Karpas-422 (cell line): ENCODE measurements around the gene TMEM239. TPM values are rescaled to one million over a fixed set of nuclear protein-coding genes. Genes with fewer than 3 reads are reported as not detected.
A peak's percentile ranks its signal among the peaks of the same experiment; 100 is the strongest.
"Not testable (repeated sequence)": the region's sequence is repeated elsewhere in the genome, so short reads cannot be mapped to it uniquely, and the experiment has no call there.

Source experiments
- DNase-seq: peaks from one replicate; pipeline ENCODE4 v3.0.0-alpha.2; 2015
- H2AFZ ChIP-seq: fragments of 200-600 bp; sonication (generic); 2 replicates; pipeline ENCODE4 v1.6.1; 2014; ENCODE audit warnings: antibody characterized with exemption, low read length, mixed read lengths
- H3K27ac ChIP-seq: fragments of 200-600 bp; sonication (generic); 2 replicates; pipeline ENCODE4 v1.5.1; 2014; ENCODE audit warnings: mild to moderate bottlenecking, low read length, moderate library complexity
- H3K27me3 ChIP-seq: fragments of 200-600 bp; sonication (generic); 2 replicates; pipeline ENCODE4 v1.6.1; 2014; ENCODE audit warnings: low read length, mixed read lengths
- H3K36me3 ChIP-seq: fragments of 200-600 bp; sonication (generic); 2 replicates; pipeline ENCODE4 v1.6.1; 2014; ENCODE audit warnings: low read length, mixed read lengths; ENCODE audit not compliant: insufficient read depth
- H3K4me1 ChIP-seq: fragments of 200-600 bp; sonication (generic); 2 replicates; pipeline ENCODE4 v1.6.1; 2014; ENCODE audit warnings: mild to moderate bottlenecking, low read length, mixed read lengths
- H3K4me2 ChIP-seq: fragments of 200-600 bp; sonication (generic); 2 replicates; pipeline ENCODE4 v1.6.1; 2014; ENCODE audit warnings: low read length, low read depth, mild to moderate bottlenecking; ENCODE audit not compliant: poor library complexity, severe bottlenecking
- H3K4me3 ChIP-seq: fragments of 200-600 bp; sonication (generic); 2 replicates; pipeline ENCODE4 v1.5.1; 2014; ENCODE audit warnings: mild to moderate bottlenecking, antibody characterized with exemption, low read length, mixed read lengths
- H3K79me2 ChIP-seq: fragments of 200-600 bp; sonication (generic); 2 replicates; pipeline ENCODE4 v1.6.1; 2014; ENCODE audit warnings: mild to moderate bottlenecking, low read length, mixed read lengths
- H3K9ac ChIP-seq: fragments of 200-600 bp; sonication (generic); 2 replicates; pipeline ENCODE4 v1.6.0; 2014; ENCODE audit warnings: low read length
- H3K9me2 ChIP-seq: fragments of 200-600 bp; sonication (generic), shearing (Covaris generic); replicated peaks from 2 replicates; pipeline ENCODE4 v1.6.0; 2014; ENCODE audit warnings: mild to moderate bottlenecking, low read length, moderate library complexity; ENCODE audit not compliant: insufficient read depth
- H3K9me3 ChIP-seq: fragments of 300-700, 200-600 bp; sonication (generic); 2 replicates; pipeline ENCODE4 v1.6.1; 2014; ENCODE audit warnings: low read length, mixed read lengths
- H4K20me1 ChIP-seq: fragments of 200-600 bp; sonication (generic); 2 replicates; pipeline ENCODE4 v1.6.1; 2014; ENCODE audit warnings: mild to moderate bottlenecking, antibody characterized with exemption, low read length, low read depth; ENCODE audit not compliant: insufficient read depth
- total RNA-seq: library from RNA; depleted of rRNA; stranded (reverse); fragments of >200 nt; shearing (Covaris generic); gene quantifications from 2 replicates; pipeline ENCODE4 v1.2.3, GENCODE V29; 2014; ENCODE audit warnings: low replicate concordance

The TMEM239 gene
- total RNA-seq, 1 experiment from 2014 or later = not detected

- no peak overlapping the region for H2AFZ ChIP-seq
- H3K79me2 ChIP-seq = no peaks in the 10 kb centered on the region
- peaks cover 15% of the 10 kb centered on the region for H3K4me1 ChIP-seq
- no peaks in the 10 kb centered on the region for H4K20me1 ChIP-seq
- H3K36me3 ChIP-seq = no peaks in the 10 kb centered on the region
- no peak overlapping the region for H3K4me3 ChIP-seq
- no peak for DNase-seq
- no peak overlapping the region for H3K27ac ChIP-seq
- H3K27me3 ChIP-seq = no peaks in the 10 kb centered on the region
- no peaks in the 10 kb centered on the region for H3K9me3 ChIP-seq
- H3K9me2 ChIP-seq = no peaks in the 10 kb centered on the region
- no peak overlapping the region for H3K9ac ChIP-seq
- H3K4me2 ChIP-seq = no peak overlapping the region
Measured at GRCh38 chr20:2822073-2822472, 5.9 kb downstream of the TMEM239 start.

GRCh38 chr20:2825761-2826160 is 9.6 kb downstream of the TMEM239 start:
- Histone ChIP-seq H3K36me3 (no peaks in the 10 kb centered on the region), H3K27ac (no peak overlapping the region), H4K20me1 (no peaks in the 10 kb centered on the region), H3K79me2 (no peaks in the 10 kb centered on the region), H3K27me3 (no peaks in the 10 kb centered on the region), H3K9ac (no peak overlapping the region), H3K9me2 (no peaks in the 10 kb centered on the region), H3K9me3 (no peaks in the 10 kb centered on the region), H2AFZ (no peak overlapping the region), H3K4me3 (no peak overlapping the region), H3K4me1 (peaks cover 17% of the 10 kb centered on the region), H3K4me2 (no peak overlapping the region)
- no peak for DNase-seq

- Histone ChIP-seq H3K27ac (no peak overlapping the region), H3K79me2 (no peaks in the 10 kb centered on the region), H3K9me2 (no peaks in the 10 kb centered on the region), H2AFZ (no peak overlapping the region), H3K4me1 (peaks cover 17% of the 10 kb centered on the region), H4K20me1 (no peaks in the 10 kb centered on the region), H3K9ac (no peak overlapping the region), H3K9me3 (no peaks in the 10 kb centered on the region), H3K36me3 (no peaks in the 10 kb centered on the region), H3K4me3 (no peak overlapping the region), H3K27me3 (no peaks in the 10 kb centered on the region), H3K4me2 (peak overlapping the region; percentile 51)
- peak; percentile 59 for DNase-seq
Measured at GRCh38 chr20:2826655-2827054, 10.5 kb downstream of the TMEM239 start.

- Histone ChIP-seq H2AFZ (no peak overlapping the region), H3K4me1 (peaks cover 21% of the 10 kb centered on the region), H3K9ac (no peak overlapping the region), H4K20me1 (no peaks in the 10 kb centered on the region), H3K9me3 (no peaks in the 10 kb centered on the region), H3K9me2 (no peaks in the 10 kb centered on the region), H3K27me3 (no peaks in the 10 kb centered on the region), H3K36me3 (no peaks in the 10 kb centered on the region), H3K4me2 (no peak overlapping the region), H3K27ac (no peak overlapping the region), H3K79me2 (no peaks in the 10 kb centered on the region), H3K4me3 (no peak overlapping the region)
- DNase-seq = no peak
Measured at GRCh38 chr20:2829376-2829775, 13.2 kb downstream of the TMEM239 start.

GRCh38 chr20:2831206-2831605 is 15.0 kb downstream of the TMEM239 start:
- not testable (repeated sequence) for H3K36me3 ChIP-seq, H3K4me3 ChIP-seq, H3K9me2 ChIP-seq, H3K27me3 ChIP-seq, H3K79me2 ChIP-seq, H2AFZ ChIP-seq, H4K20me1 ChIP-seq, H3K27ac ChIP-seq, H3K9ac ChIP-seq, H3K9me3 ChIP-seq, H3K4me2 ChIP-seq, DNase-seq
- H3K4me1 ChIP-seq = peaks cover 15% of the 10 kb centered on the region

GRCh38 chr20:2833761-2834160 is 17.6 kb downstream of the TMEM239 start:
- Histone ChIP-seq H3K9ac (no peak overlapping the region), H3K9me3 (no peaks in the 10 kb centered on the region), H2AFZ (no peak overlapping the region), H3K4me3 (no peak overlapping the region), H3K27me3 (no peaks in the 10 kb centered on the region), H3K36me3 (no peaks in the 10 kb centered on the region), H3K27ac (no peak overlapping the region), H3K4me1 (peaks cover 21% of the 10 kb centered on the region), H3K79me2 (no peaks in the 10 kb centered on the region), H4K20me1 (no peaks in the 10 kb centered on the region), H3K9me2 (no peaks in the 10 kb centered on the region), H3K4me2 (no peak overlapping the region)
- no peak for DNase-seq

GRCh38 chr20:2834401-2835110 is 18.4 kb downstream of the TMEM239 start:
- no peaks in the 10 kb centered on the region for H3K27me3 ChIP-seq
- no peaks in the 10 kb centered on the region for H4K20me1 ChIP-seq
- H3K4me3 ChIP-seq = no peak overlapping the region
- H3K9me3 ChIP-seq = no peaks in the 10 kb centered on the region
- H3K36me3 ChIP-seq = no peaks in the 10 kb centered on the region
- no peaks in the 10 kb centered on the region for H3K9me2 ChIP-seq
- no peak overlapping the region for H3K4me2 ChIP-seq
- DNase-seq = no peak
- no peak overlapping the region for H3K27ac ChIP-seq
- H3K79me2 ChIP-seq = no peaks in the 10 kb centered on the region
- no peak overlapping the region for H2AFZ ChIP-seq
- no peak overlapping the region for H3K9ac ChIP-seq
- peaks cover 29% of the 10 kb centered on the region for H3K4me1 ChIP-seq

GRCh38 chr20:2835331-2835796 is 19.2 kb downstream of the TMEM239 start:
- H3K4me2 ChIP-seq = no peak overlapping the region
- no peak for DNase-seq
- H3K79me2 ChIP-seq = no peaks in the 10 kb centered on the region
- no peaks in the 10 kb centered on the region for H3K9me3 ChIP-seq
- H3K9ac ChIP-seq = no peak overlapping the region
- no peaks in the 10 kb centered on the region for H3K36me3 ChIP-seq
- peaks cover 37% of the 10 kb centered on the region for H3K4me1 ChIP-seq
- H3K4me3 ChIP-seq = no peak overlapping the region
- no peaks in the 10 kb centered on the region for H3K27me3 ChIP-seq
- no peak overlapping the region for H3K27ac ChIP-seq
- no peaks in the 10 kb centered on the region for H3K9me2 ChIP-seq
- H4K20me1 ChIP-seq = no peaks in the 10 kb centered on the region
- no peak overlapping the region for H2AFZ ChIP-seq
